T-cell (primary cell): ENCODE measurements around the gene FKBP1B. TPM values are rescaled to one million over a fixed set of nuclear protein-coding genes. Genes with fewer than 3 reads are reported as not detected.
A peak's percentile ranks its signal among the peaks of the same experiment; 100 is the strongest.
"Not testable (repeated sequence)": the region's sequence is repeated elsewhere in the genome, so short reads cannot be mapped to it uniquely, and the experiment has no call there.

Source experiments
- ATAC-seq, 4 experiments: fragments of 200-7000 bp in 3 of 4; fragments of 150-1000 bp in 1 of 4; cut with Tn5 transposase; replicated peaks in 1 of 4; 1 replicate in 3 of 4; 2 replicates in 1 of 4; pipeline ENCODE4 v1.10.0; 2021; ENCODE audit warnings: moderate library complexity in 3 of 4, mild to moderate bottlenecking in 2 of 4, moderate number of reproducible peaks in 1 of 4
- CTCF ChIA-PET, 2 donors: fragments of 300-600 bp; sonication (Branson Sonifier 250); formaldehyde crosslinking; loops; one replicate each; lab custom pipeline; 2022; ENCODE audit warnings: antibody characterized with exemption in 2 of 2; lab: Charles Lee
- POLR2A ChIA-PET, 2 donors: fragments of 300-600 bp; sonication (Branson Sonifier 250); formaldehyde crosslinking; loops; one replicate each; lab custom pipeline; 2022; ENCODE audit warnings: antibody characterized with exemption in 2 of 2; lab: Charles Lee
- DNase-seq, 35 experiments: peaks; one replicate each; pipeline versions ENCODE4 v3.0.0 to v3.0.0-alpha.2; 2013 to 2023
- H3K27ac ChIP-seq: one replicate; pipeline ENCODE4 v1.5.1; 2013; ENCODE audit warnings: low read length
- H3K27me3 ChIP-seq, 2 experiments: replicated peaks in 1 of 2; 1 replicate in 1 of 2; 2 replicates in 1 of 2; pipeline versions ENCODE4 v1.6.1 to v1.7.0; 2013; ENCODE audit warnings: low read length in 1 of 2, mixed read lengths in 1 of 2; ENCODE audit not compliant: control insufficient read depth in 2 of 2, insufficient read depth in 2 of 2; ENCODE audit errors: extremely low read depth in 1 of 2
- H3K36me3 ChIP-seq, 2 donors: 1 replicate in 1 of 2; 2 replicates in 1 of 2; pipeline versions ENCODE4 v1.6.1 to v1.7.0; 2013; ENCODE audit warnings: low read length in 1 of 2; ENCODE audit not compliant: control insufficient read depth in 2 of 2, insufficient read depth in 1 of 2; ENCODE audit errors: extremely low read depth in 1 of 2
- H3K4me1 ChIP-seq, 2 experiments: 1 replicate in 1 of 2; 2 replicates in 1 of 2; pipeline versions ENCODE4 v1.6.1 to v1.7.0; 2013; ENCODE audit warnings: low read length in 2 of 2, mixed read lengths in 1 of 2; ENCODE audit not compliant: insufficient read depth in 2 of 2, control insufficient read depth in 1 of 2; ENCODE audit errors: extremely low read depth in 1 of 2
- H3K4me3 ChIP-seq, 2 donors: 1 replicate in 1 of 2; 2 replicates in 1 of 2; pipeline versions ENCODE4 v1.5.1 to v1.7.0; 2013; ENCODE audit warnings: mild to moderate bottlenecking in 2 of 2, low read length in 1 of 2, moderate library complexity in 1 of 2; ENCODE audit not compliant: control insufficient read depth in 1 of 2; ENCODE audit errors: extremely low read depth in 1 of 2
- H3K9me3 ChIP-seq: 2 replicates; pipeline ENCODE4 v1.7.0; 2013
- H3K27ac Mint-ChIP-seq, 2 donors: one replicate each; pipeline ENCODE4 v1.8.0; 2020 to 2021; ENCODE audit warnings: mild to moderate bottlenecking in 2 of 2, mixed read lengths in 2 of 2
- H3K27me3 Mint-ChIP-seq, 2 donors: one replicate each; pipeline ENCODE4 v1.8.0; 2021 to 2022; ENCODE audit warnings: mixed read lengths in 2 of 2
- H3K36me3 Mint-ChIP-seq: one replicate; pipeline ENCODE4 v1.8.0; 2021; ENCODE audit warnings: mixed read lengths
- H3K4me1 Mint-ChIP-seq, 3 donors: one replicate each; pipeline ENCODE4 v1.8.0; 2020 to 2022; ENCODE audit warnings: mixed read lengths in 3 of 3, mild to moderate bottlenecking in 1 of 3
- H3K4me3 Mint-ChIP-seq, 3 donors: one replicate each; pipeline ENCODE4 v1.8.0; 2020 to 2022; ENCODE audit warnings: mild to moderate bottlenecking in 3 of 3, mixed read lengths in 3 of 3, moderate library complexity in 3 of 3
- H3K9me3 Mint-ChIP-seq, 3 donors: one replicate each; pipeline ENCODE4 v1.8.0; 2020 to 2022; ENCODE audit warnings: mixed read lengths in 3 of 3
- WGBS: methylation state at CpG from one replicate; pipeline ENCODE4 v1.1.5; 2013; ENCODE audit warnings: missing lambda C conversion rate; ENCODE audit not compliant: insufficient coverage; 5-methylcytosine and 5-hydroxymethylcytosine counted together
- total RNA-seq, 35 experiments: library from RNA in 6 of 35; stranded (reverse) in 6 of 35; fragments of 120-200 nt in 1 of 35; gene quantifications; one replicate each; pipeline versions ENCODE4 v1.2.1 to v1.2.4 and lab custom pipeline; 2013 to 2026

The FKBP1B gene
- total RNA-seq, 5 donors from 2014 or later (not counting 1 experiment from before 2014, with no cell fraction given), result 1.2 to 1.5 (median 1.2) TPM

DNA sequence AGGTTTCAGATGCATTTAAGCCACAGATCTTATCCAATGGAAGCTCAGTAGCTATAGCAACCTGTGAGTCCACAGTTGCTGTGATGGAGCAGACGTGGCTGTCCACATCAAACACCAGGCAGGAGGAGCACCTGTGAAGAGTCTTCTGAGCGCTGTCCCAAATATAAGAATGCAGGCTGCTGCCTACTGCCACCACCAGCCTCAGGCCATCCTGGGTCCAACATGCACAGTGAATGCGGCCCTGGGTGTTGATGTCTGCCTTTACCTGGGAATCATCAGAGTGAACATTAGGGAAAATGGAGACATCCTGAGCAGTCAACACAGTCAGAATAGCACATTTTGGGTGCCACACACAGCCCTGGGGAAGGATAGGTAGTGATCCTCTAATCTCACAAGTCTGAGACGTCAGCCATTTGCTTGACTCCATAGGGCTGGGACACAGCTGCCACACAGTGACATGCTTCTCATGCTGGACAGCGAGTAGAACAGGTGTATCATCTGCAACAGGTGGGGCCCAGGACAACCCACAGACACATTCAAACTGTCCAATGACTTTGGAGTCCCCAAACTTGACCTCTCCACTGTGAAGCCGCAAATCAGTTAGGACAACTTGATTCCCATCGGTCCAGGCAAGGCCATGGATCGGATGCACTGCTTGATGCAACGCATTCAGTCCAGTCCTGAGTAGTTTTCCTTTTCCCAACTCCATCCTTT is 10.6 kb upstream of the FKBP1B start:
- no peak overlapping the region for H3K4me3 ChIP-seq
- no peak overlapping the region for H3K27ac ChIP-seq
- Mint-ChIP-seq H3K27me3 (no peaks in the 10 kb centered on the region), H3K27ac (no peak overlapping the region), H3K9me3 (no peaks in the 10 kb centered on the region), H3K36me3 (peaks cover 31% of the 10 kb centered on the region), H3K4me3 (no peak overlapping the region), H3K4me1 (peaks cover 12 to 37% (median 30%) of the 10 kb centered on the region in 3 donors)
- CTCF ChIA-PET, result no interaction called here
- WGBS, result 96% methylated on average over 4 of the region's 9 CpGs
- DNase-seq (no peak), ATAC-seq (no peak)
- H3K4me1 ChIP-seq, result peaks cover 0 to 4% of the 10 kb centered on the region in 2 experiments
- H3K9me3 ChIP-seq, result no peaks in the 10 kb centered on the region
- peaks cover 13 to 28% of the 10 kb centered on the region in 2 donors for H3K36me3 ChIP-seq
- POLR2A ChIA-PET, result interaction anchor here in 1 of 2 donors (0.7 kb wide), 1 partner anchor 54 kb away, joined by 5 read pairs; no protein-coding TSS in a partner anchor
- no peaks in the 10 kb centered on the region for H3K27me3 ChIP-seq

DNA sequence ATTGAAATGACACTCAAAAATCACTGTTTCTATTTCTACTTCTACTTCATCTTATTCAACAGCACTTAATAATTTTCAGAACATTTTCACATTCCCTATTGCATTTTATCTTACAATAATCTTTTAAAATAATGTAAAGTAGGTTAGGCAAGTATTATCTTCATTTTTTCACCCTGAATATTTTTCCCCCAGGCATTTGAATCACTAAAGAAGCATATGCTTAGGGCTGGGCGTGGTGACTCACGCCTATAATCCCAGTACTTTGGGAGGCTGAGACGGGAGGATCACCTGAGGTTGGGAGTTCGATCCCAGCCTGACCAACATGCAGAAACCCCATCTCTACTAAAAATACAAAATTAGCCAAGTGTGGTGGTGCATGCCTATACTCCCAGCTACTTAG is 9.0 kb upstream of the FKBP1B start:
- Histone ChIP-seq H3K4me1 (peaks cover 0 to 3% of the 10 kb centered on the region in 2 experiments), H3K4me3 (no peak overlapping the region), H3K27me3 (no peaks in the 10 kb centered on the region), H3K9me3 (no peaks in the 10 kb centered on the region), H3K36me3 (peaks cover 13 to 28% of the 10 kb centered on the region in 2 donors), H3K27ac (no peak overlapping the region)
- Mint-ChIP-seq H3K4me3 (no peak overlapping the region), H3K9me3 (no peaks in the 10 kb centered on the region), H3K36me3 (peaks cover 28% of the 10 kb centered on the region), H3K27ac (no peak overlapping the region), H3K4me1 (peaks cover 15 to 40% (median 31%) of the 10 kb centered on the region in 3 donors), H3K27me3 (no peaks in the 10 kb centered on the region)
- ChIA-PET CTCF (interaction anchor here in 1 of 2 donors (0.6 kb wide), 1 partner anchor 789 kb away, joined by 3 read pairs; no protein-coding TSS in a partner anchor), POLR2A (no interaction called here)
- no peak for DNase-seq
- no peak for ATAC-seq
- no CpG with 5 or more reads among the region's 4 CpGs for WGBS

DNA sequence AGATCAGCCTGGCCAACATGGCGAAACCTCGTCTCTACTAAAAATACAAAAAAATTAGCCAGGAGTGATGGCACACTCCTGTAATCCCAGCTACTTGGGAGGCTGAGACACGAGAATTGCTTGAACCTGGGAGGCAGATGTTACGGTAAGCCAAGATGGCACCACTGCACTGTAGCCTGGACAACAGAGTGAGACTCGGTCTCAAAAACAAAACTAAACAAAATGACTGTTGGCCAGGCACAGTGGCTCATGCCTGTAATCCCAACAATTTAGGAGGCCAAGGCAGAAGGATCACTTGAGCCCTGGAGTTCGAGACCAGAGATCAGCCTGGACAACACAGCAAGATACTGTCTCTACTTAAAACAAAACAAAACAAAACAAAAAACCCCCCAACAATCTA is 6.4 kb upstream of the FKBP1B start:
- DNase-seq, H3K27ac ChIP-seq, H3K9me3 Mint-ChIP-seq, H3K4me3 ChIP-seq, H3K27me3 Mint-ChIP-seq, ATAC-seq, H3K27me3 ChIP-seq, H3K27ac Mint-ChIP-seq, H3K4me3 Mint-ChIP-seq, H3K4me1 ChIP-seq, POLR2A ChIA-PET, H3K9me3 ChIP-seq: not testable (repeated sequence)
- H3K36me3 ChIP-seq, result peaks cover 7 to 11% of the 10 kb centered on the region in 2 donors
- CTCF ChIA-PET, result interaction anchor here (0.7 kb wide), 2 partner anchors 17 to 778 kb away, joined by 3 read pairs; no protein-coding TSS in a partner anchor
- H3K4me1 Mint-ChIP-seq, result peaks cover 24 to 41% (median 32%) of the 10 kb centered on the region in 3 donors
- H3K36me3 Mint-ChIP-seq, result peaks cover 13% of the 10 kb centered on the region
- 92% methylated on average over 4 of the region's 6 CpGs for WGBS

DNA sequence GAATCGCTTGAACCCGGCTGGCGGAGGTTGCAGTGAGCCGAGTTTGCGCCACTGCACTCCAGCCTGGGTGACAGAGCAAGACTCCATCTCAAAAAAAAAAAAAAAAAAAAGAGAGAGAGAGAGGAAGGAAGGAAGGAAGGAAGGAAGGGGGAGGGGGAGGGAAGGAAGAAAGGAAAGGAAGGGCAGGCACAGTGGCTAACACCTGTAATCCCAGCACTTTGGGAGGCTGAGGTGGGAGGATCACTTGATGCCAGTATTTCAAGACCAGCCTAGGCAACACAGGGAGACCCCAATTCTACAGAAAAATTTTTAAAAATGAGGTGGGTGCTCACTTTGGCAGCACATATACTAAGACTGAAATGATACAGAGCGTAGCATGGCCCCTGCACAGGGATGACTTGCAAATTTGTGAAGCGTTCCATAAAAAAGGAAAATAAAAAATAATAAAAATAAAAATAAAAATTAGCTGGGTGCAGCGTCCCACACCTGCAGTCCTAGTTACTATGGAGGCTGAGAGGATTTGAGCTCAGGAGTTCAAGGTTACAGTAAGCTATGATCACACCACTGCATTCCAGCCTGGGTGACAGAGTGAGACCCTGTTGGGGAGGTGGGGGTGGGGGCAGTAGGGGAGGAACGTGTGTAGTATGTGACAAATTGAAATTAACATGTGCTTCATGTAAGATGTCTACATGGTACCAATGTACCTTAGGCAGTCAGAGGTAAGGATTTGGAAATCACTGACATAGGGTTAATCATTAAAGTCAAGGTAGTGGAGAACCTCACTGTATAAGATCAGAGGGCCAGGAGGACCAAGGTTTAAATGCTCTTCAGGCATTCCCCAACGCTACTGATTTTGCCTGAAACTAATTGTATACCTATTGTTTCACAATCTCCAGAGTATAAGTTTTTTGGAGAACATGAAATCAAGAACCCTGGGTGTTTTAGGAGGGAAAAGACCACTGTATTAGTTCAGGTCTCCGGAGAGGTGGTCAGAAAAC is 3.7 kb upstream of the FKBP1B start:
- Mint-ChIP-seq H3K4me1 (peaks cover 29 to 35% (median 34%) of the 10 kb centered on the region in 3 donors), H3K4me3 (peak overlapping the region; percentile 91 to 99 (median 94)), H3K36me3 (peaks cover 5% of the 10 kb centered on the region), H3K27me3 (peaks cover 0 to 1% of the 10 kb centered on the region in 2 donors), H3K27ac (no peak overlapping the region), H3K9me3 (no peaks in the 10 kb centered on the region)
- WGBS, result 94% methylated on average over 2 of the region's 11 CpGs
- no peak for ATAC-seq
- CTCF ChIA-PET, result interaction anchor here in 1 of 2 donors (1.0 kb wide), 1 partner anchor 39 kb away, joined by 3 read pairs; the partner anchor contains the start of gene TP53I3
- POLR2A ChIA-PET, result interaction anchor here (0.7 to 1.8 kb wide), 3 partner anchors 38 to 119 kb away, joined by 4 to 18 read pairs (median 8); partner anchors contain the start of gene ATAD2B (in 2 of the 2)
- Histone ChIP-seq H3K4me3 (no peak overlapping the region), H3K27me3 (peaks cover 2 to 27% of the 10 kb centered on the region in 2 experiments), H3K9me3 (no peaks in the 10 kb centered on the region), H3K36me3 (no peaks in the 10 kb centered on the region), H3K27ac (no peak overlapping the region), H3K4me1 (peaks cover 8 to 23% of the 10 kb centered on the region in 2 experiments)
- DNase-seq, result no peak

DNA sequence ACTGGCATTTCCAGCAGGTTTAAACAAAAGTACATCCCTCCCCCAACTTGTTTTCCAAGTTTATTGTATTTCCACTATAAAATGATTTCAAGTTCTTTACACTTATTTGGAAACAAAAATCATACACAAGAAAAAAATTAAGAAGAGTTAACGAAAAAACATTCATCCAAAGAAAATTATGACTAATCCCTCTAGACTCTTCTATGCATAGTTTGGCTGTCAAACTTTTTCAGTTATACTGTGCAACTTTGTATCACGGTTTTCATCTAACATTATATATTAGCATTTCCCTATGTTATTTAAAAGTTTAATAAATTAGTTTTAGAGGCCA is 3.0 kb upstream of the FKBP1B start:
- H3K4me3 Mint-ChIP-seq, result peak overlapping the region; percentile 91 to 99 (median 94)
- Histone ChIP-seq H3K9me3 (no peaks in the 10 kb centered on the region), H3K36me3 (no peaks in the 10 kb centered on the region), H3K27ac (no peak overlapping the region), H3K4me3 (peak overlapping the region; percentile 70), H3K27me3 (peaks cover 2 to 28% of the 10 kb centered on the region in 2 experiments), H3K4me1 (peaks cover 8 to 23% of the 10 kb centered on the region in 2 experiments)
- H3K36me3 Mint-ChIP-seq, result peaks cover 5% of the 10 kb centered on the region
- peaks cover 0 to 1% of the 10 kb centered on the region in 2 donors for H3K27me3 Mint-ChIP-seq
- ChIA-PET CTCF (interaction anchor here in 1 of 2 donors (0.8 to 1.7 kb wide), 2 partner anchors 119 to 222 kb away, joined by 3 to 12 read pairs; partner anchors contain the start of gene ATAD2B), POLR2A (interaction anchor here (1.6 to 1.8 kb wide), 3 partner anchors 30 to 120 kb away, joined by 8 to 26 read pairs (median 18); partner anchors contain the start of genes ATAD2B (in 2 of the 2) and SF3B6 (in 1 of the 2))
- no peak for DNase-seq
- no peaks in the 10 kb centered on the region for H3K9me3 Mint-ChIP-seq
- ATAC-seq, result no peak
- WGBS, result no CpG with 5 or more reads among the region's 2 CpGs
- peak overlapping the region in 1 of 2 donors; percentile 85 for H3K27ac Mint-ChIP-seq
- peaks cover 29 to 35% (median 34%) of the 10 kb centered on the region in 3 donors for H3K4me1 Mint-ChIP-seq
